GM12801 (cell line): ENCODE data around the gene POGLUT3.

Experiments
- TF ChIP-seq, protein P1 (sequence below): IDR thresholded peaks from one replicate; pipeline ENCODE4 v1.5.1; 2011; ENCODE audit warnings: control low read depth; ENCODE audit not compliant: insufficient read length; ENCODE audit errors: extremely low read depth

POGLUT3 gene, protein sequence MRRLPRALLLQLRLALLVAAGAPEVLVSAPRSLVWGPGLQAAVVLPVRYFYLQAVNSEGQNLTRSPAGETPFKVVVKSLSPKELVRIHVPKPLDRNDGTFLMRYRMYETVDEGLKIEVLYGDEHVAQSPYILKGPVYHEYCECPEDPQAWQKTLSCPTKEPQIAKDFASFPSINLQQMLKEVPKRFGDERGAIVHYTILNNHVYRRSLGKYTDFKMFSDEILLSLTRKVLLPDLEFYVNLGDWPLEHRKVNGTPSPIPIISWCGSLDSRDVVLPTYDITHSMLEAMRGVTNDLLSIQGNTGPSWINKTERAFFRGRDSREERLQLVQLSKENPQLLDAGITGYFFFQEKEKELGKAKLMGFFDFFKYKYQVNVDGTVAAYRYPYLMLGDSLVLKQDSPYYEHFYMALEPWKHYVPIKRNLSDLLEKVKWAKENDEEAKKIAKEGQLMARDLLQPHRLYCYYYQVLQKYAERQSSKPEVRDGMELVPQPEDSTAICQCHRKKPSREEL

DNA sequence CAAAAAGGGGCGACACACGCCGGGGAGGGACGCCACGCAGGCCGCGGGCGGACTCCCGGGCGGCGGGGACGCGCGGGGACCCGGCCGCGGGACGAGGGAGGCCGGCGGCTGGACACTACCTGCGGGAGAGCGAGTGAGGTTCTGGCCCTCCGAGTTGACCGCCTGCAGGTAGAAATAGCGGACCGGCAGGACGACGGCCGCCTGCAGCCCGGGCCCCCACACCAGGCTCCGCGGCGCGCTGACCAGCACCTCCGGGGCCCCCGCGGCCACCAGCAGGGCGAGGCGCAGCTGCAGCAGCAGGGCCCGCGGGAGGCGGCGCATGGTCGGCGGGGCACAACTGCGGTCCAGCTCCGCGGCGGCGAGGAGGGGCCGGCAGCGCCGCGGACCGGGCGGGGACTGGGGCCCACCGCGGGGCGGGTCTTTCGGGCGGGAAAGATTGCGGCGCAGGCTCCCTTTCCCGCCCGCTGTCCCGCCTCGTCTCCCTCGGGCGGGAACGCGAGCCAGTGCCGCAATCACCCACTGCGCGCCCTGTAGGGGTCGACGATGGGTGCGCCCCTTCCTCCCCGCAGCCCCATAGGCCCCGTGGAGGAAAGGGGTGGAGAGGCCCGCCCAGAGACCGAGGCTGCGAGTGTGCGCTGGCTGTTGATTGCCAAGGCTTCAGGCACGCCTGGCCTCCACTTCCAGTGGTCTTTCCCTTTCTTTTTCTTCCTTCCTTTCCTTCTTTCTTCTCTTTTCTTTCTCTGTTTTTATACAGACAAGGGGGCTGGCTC is at the start of gene POGLUT3:
Gene POGLUT3 (minus strand): TSS at position 339 of the 770 bp plus-strand sequence. CDS start 18 bp downstream, at position 321.
- TF ChIP-seq, protein P1, sequence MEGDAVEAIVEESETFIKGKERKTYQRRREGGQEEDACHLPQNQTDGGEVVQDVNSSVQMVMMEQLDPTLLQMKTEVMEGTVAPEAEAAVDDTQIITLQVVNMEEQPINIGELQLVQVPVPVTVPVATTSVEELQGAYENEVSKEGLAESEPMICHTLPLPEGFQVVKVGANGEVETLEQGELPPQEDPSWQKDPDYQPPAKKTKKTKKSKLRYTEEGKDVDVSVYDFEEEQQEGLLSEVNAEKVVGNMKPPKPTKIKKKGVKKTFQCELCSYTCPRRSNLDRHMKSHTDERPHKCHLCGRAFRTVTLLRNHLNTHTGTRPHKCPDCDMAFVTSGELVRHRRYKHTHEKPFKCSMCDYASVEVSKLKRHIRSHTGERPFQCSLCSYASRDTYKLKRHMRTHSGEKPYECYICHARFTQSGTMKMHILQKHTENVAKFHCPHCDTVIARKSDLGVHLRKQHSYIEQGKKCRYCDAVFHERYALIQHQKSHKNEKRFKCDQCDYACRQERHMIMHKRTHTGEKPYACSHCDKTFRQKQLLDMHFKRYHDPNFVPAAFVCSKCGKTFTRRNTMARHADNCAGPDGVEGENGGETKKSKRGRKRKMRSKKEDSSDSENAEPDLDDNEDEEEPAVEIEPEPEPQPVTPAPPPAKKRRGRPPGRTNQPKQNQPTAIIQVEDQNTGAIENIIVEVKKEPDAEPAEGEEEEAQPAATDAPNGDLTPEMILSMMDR: no peak

DNA sequence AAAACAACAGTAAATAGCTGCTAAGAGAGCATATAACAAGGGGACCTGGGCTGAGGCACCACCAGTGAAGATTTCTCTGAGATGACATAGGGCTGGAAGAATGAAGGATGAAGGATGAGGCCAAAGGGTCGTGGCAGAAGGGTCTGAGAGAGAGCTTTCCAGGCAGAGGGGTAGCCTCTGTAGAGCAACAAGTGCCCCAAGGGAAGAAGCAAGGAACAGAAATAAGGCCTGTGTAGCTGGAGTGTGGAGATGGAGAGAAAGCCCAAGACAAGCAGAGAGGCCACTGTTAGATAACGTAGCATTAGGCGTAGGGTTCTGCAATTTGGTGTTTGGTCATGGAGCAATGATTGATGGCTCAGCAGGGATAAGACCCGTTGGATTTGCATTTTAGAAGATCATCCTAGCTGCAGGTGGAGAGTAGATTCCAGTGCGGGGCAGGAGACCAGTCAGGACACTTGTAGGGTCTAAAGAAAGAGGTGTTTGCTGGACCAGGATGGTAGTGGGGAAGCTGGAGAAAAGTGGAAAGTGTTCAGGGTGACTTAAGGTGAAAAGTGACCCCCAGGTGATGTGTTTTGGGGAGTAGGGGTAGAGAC is 47.8 kb upstream of the POGLUT3 start:
- TF ChIP-seq, protein P1: no peak

DNA sequence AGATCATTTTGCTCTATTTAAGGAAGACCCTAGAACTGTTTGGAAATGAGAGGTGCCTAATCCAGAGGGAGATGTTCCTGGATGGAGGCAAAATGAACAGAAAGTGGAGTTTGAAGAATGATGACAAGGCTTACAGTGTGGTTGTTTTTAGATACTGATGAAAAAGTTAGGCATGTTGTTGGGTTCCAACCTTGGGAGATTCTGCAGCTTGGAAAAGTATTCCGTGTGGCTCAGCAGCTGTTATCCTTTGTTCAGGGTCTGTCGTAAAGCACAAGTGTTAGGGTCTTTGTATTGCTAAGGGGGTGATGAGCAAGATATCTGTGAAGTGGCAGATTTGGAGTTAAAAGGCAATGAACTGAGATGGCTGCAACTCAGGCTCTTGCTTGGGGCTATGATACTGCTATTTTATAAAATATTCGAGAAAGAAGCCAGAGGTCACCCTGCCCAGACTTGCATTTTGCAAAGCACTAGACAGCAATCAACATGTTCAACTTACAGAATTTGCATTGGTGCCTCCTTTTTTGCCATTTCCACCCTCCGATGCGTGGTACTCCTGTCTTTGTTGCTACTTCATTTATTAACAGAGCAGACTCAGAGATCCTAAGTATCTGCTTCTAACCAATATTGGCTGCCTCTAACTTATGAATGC is 45.3 kb upstream of the POGLUT3 start:
- TF ChIP-seq, protein P1: no peak

DNA sequence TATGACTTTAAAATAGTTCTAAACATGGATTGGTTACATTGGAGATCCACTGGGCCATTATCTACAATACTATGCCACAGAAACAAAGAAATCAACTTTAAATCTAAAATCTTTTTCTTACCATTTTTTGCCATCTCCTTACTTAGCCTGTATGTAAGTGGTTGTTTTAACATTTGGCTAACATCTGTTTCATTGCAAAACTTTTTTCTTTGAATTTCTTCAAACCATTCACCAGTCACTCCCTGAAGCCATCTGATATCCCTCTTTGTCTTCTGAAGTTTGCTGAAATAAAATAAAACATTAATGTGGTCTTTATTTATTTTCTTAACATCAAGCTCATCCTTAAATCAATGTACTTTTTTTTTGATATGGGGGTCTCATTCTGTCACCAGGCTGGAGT is 43.3 kb upstream of the POGLUT3 start:
- TF ChIP-seq, protein P1: no peak

DNA sequence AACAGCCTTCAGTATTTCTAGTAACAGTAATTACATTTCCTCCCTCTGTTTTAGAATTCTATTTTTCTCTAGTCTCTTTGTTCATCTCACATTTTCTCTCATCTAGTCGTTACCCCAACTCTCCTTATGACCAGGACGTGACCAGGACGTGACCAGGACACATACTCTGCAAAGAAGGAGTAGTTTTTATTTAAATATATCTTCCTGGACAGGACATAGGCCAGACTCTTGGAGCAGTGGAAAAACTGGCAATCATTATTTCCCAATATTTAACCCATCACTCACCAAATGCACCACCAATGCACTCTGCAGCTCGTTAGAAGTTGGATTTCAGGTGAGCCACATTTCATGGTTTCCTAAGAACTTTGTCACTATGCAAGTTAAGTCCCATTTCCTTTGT is 40.3 kb upstream of the POGLUT3 start:
- TF ChIP-seq, protein P1: no peak

DNA sequence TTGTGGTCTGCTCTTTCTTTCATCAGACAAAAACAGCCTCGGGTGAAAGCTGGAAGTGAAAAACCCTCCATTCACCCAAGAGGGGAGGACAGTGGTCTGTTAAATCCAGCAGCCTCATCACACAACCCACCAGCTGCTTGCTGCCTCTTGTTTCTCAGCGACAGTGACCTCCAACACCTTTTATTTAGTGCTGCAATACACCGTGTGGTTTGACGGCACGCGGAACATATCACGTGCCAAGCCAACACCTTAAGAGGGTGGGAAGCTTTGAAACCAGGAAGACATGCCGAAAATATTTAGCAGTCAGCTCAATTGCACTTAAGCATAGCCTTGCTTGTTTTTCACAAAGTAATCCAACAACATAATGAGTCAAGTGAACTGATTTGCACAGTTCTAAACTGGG is 39.8 kb upstream of the POGLUT3 start:
- TF ChIP-seq, protein P1: no peak
